Kidney epithelial cell (primary cell): ENCODE results near the gene LGALSL. TPM values are rescaled to one million over a fixed set of nuclear protein-coding genes. Genes with fewer than 3 reads are reported as not detected.

Experiments used
- DNase-seq: peaks from one replicate; pipeline ENCODE4 v3.0.0-alpha.2; 2010; ENCODE audit warnings: low read depth
- H3K27me3 ChIP-seq: 2 replicates; pipeline ENCODE4 v1.6.0; 2011; ENCODE audit warnings: low read length; ENCODE audit not compliant: control insufficient read depth, insufficient read depth
- H3K36me3 ChIP-seq: 2 replicates; pipeline ENCODE4 v1.5.1; 2011; ENCODE audit warnings: low read length; ENCODE audit not compliant: control insufficient read depth, insufficient read depth
- H3K4me3 ChIP-seq: 2 replicates; pipeline ENCODE4 v1.5.1; 2011; ENCODE audit warnings: low read depth, mild to moderate bottlenecking, control low read depth, low read length
- total RNA-seq: library from RNA; depleted of rRNA; stranded (reverse); fragments of >200 nt; gene quantifications from 2 replicates; pipeline ENCODE4 v1.2.3, GENCODE V29; 2015
- TF ChIP-seq, protein P1 (sequence below): IDR thresholded peaks from 2 replicates; pipeline ENCODE4 v1.5.1; 2011; ENCODE audit warnings: mild to moderate bottlenecking, moderate library complexity, low read length, control low read depth, inconsistent platforms; ENCODE audit not compliant: insufficient read depth, poor library complexity, severe bottlenecking

The LGALSL gene
- total RNA-seq, 1 donor from 2014 or later: 9.9 TPM

DNA sequence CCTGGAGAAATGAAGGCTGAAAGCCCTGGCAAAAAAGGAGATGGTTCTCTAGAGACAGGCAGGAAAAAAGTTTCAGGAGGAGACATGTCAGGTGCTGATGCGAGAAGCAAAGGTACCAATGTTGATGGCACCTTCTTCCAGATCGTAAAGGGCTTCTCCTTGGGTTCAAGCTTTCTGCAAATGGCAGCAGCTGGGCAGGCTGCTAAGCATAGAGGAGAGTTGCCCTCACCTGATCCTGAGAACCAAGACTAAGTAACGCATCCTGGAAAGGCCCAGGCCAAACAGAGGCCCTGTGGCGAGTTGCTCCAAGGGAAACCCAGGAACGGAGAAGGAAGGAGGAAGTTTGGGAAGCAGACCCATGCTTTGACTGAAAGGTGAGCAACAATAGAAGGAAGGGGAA, 46.6 kb downstream of the LGALSL start:
- Histone ChIP-seq H3K4me3 (no peak overlapping the region), H3K36me3 (no peaks in the 10 kb centered on the region), H3K27me3 (peaks cover 3% of the 10 kb centered on the region)
- no peak for DNase-seq
- TF ChIP-seq, protein P1, sequence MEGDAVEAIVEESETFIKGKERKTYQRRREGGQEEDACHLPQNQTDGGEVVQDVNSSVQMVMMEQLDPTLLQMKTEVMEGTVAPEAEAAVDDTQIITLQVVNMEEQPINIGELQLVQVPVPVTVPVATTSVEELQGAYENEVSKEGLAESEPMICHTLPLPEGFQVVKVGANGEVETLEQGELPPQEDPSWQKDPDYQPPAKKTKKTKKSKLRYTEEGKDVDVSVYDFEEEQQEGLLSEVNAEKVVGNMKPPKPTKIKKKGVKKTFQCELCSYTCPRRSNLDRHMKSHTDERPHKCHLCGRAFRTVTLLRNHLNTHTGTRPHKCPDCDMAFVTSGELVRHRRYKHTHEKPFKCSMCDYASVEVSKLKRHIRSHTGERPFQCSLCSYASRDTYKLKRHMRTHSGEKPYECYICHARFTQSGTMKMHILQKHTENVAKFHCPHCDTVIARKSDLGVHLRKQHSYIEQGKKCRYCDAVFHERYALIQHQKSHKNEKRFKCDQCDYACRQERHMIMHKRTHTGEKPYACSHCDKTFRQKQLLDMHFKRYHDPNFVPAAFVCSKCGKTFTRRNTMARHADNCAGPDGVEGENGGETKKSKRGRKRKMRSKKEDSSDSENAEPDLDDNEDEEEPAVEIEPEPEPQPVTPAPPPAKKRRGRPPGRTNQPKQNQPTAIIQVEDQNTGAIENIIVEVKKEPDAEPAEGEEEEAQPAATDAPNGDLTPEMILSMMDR: no peak

DNA sequence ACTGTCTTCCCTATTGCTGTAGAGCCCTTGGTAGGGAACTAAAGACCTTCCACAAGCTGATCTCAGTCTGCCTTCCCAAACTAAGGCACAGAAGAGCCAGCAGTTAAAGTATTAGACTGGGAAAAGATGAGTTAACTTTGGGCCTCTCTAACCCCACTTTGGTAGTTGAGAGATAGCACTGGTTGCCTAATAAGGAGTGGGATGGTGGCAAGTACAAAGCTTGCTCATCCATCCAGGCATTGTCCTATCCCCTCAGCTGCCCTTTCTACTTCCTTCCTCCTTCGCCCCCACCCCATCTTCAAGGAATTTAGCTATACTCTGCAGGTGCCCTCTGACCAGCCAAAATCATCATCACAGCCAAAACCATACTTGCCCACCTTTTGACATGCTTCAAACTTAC, 48.0 kb downstream of the LGALSL start:
- H3K27me3 ChIP-seq: peaks cover 2% of the 10 kb centered on the region
- no peaks in the 10 kb centered on the region for H3K36me3 ChIP-seq
- no peak for DNase-seq
- TF ChIP-seq, protein P1: no peak
- H3K4me3 ChIP-seq: no peak overlapping the region

DNA sequence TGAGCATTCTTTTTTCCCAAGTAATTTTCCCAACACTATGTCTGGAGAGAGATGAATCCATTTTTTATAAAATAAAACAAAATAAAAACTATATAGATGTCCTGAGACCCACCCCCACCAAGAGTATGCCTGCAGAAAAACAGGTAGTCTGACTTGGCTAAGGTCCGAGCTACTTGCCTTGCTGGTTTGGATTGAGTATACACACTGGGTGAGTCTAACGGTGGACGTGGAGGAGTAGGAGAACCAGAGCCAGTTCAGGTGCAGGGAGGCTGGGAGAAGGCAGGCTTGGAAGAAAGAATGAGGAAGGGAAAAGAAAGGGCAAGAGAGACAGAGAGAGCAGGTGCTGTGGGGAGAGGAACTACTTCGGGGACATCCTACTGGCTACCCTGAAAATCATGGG, 48.9 kb downstream of the LGALSL start:
- TF ChIP-seq, protein P1: no peak
- Histone ChIP-seq H3K27me3 (no peaks in the 10 kb centered on the region), H3K4me3 (no peak overlapping the region), H3K36me3 (no peaks in the 10 kb centered on the region)
- no peak for DNase-seq

DNA sequence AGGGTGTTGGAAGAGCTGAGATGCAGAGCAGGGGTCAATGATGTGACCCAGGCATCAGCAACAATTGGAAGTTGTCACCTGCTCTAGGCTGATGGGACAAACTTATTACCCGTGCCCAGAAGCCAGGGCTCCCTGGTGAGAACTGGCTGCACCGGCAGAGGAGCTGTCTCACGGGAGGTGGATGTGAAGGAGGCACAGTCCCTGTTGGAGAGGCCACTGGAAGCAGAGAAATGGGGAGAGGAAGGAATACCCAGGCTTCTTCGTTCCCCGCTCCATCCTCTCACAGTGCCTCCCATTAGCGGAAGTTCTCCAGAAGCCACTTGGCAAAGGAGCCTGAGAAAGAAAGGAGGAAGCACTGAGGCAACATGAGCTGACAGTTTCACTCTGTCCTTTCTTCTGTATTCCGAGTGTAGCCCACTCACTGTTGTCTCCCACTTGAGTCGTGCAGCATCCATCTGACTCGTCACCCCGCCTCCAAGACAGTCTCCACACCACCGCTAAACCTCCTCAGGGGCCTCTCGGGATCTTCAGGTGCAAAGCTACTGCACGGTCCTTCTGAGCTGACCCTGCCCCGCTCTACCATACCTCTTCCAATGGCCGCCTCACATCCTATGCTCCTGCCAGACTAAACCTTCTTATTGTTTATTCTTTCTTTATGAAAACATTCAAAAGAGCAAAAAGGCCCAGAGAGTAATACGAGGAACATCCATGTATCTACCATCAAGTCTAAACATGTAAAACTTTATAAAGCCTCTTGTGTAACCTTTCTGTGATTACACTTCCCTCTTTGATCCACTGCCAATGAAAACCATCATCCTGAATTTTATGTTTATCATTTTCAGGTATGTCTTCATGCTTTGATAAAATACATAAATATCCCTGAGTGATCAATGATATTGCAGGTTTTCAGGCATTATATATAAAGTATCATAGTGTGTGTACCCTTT, 51.1 kb downstream of the LGALSL start:
- DNase-seq: no peak
- TF ChIP-seq, protein P1: no peak
- no peak overlapping the region for H3K4me3 ChIP-seq
- no peaks in the 10 kb centered on the region for H3K27me3 ChIP-seq
- H3K36me3 ChIP-seq: no peaks in the 10 kb centered on the region

DNA sequence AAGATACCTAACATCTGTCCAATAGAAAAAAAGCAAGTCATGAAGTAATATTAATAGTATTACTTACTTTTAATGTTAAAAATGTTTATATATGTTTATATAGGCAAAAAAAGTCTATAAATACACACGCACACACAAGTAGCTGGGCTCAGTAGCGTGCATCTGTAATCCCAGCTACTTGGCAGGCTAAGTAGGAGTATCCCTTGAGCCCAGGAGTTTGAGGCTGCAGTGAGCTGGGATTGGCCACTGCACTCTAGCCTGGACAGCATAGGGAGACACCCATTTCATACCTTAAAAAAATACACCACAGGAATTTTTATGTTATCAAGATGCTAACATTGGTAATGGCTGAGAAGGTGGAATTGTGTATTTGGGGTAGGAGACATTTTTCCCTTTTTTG, 52.7 kb downstream of the LGALSL start:
- TF ChIP-seq, protein P1: no peak
- no peak for DNase-seq
- no peak overlapping the region for H3K4me3 ChIP-seq
- H3K27me3 ChIP-seq: no peaks in the 10 kb centered on the region
- H3K36me3 ChIP-seq: no peaks in the 10 kb centered on the region

Other genes starting within 250 kb of the LGALSL start
- gene AFTPH, start 70.2 kb downstream of the LGALSL start, total RNA-seq: 20.3 and 20.5 TPM in 2 replicates
- 11.8 and 13.2 TPM in 2 replicates for gene SERTAD2, start 199.8 kb downstream of the LGALSL start, total RNA-seq